ENCODE data around the gene GLI3. TPM values are rescaled to one million over a fixed set of nuclear protein-coding genes. Genes with fewer than 3 reads are reported as not detected.

Gene GLI3
- total and polyA plus RNA-seq, 2 of the 8 experiments (the other 6 are each of a cell fraction or from before 2014, with no cell fraction given) = 8.0 to 31.1 TPM

DNA sequence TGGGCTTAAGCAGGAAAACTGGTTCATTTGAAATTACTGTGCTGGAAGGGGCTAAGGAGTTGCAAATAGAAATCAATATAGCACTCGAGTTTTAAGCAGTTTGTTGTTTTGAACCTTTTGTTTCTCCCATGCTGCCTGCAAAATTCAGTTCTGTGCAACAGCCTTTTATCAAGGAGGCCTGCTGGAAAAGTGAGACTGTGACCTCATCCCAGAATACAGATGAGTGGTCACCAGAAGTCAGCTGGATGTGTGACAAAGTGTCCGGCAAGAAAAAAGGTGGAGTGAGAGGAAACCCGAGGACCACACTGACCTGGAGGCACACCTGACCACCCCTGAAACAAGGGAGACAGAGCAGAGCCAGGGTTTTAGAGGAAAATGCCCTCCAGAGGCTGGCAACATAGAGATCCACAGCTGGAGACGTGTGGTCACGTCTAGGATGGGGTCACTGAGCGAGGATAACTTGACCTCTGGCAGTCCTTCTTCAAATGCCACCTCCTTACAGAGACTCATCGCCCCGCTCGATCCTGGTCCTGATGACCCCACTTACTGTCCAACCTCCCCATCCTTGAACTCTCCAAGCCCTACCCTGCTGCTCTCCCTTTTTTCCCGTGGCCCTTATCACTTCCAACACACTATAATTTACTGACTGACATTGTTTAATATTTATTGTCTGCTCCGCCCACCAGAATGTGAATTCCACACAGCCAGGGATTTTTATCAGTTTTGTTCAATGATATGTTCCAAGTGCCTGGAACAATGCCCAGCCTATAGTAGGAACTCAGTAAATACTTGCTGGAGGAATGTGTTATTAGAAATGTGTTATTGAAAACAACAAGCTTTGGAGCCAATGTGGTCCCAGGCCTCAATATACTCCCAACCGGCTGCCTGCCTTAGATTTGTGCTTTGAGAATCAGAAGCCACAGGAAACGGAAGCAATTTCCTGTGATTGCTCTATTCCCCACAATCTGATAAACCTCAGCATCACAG, 243.8 kb downstream of the GLI3 start:
- H4K91ac ChIP-seq (replicated peaks; ENCODE audit: insufficient read length, low read length) = no peak overlapping the region
- H3K4me2 ChIP-seq (ENCODE audit: insufficient read depth in 1 of 2, low read depth in 2 of 2, low read length in 2 of 2) = no peak overlapping the region
- no peak overlapping the region for H4K8ac ChIP-seq (ENCODE audit: extremely low read depth, insufficient read depth, low read length)
- 83% methylated on average over 13 of the region's 13 CpGs; no CpG with 5 or more reads in 1 of the 2 experiments for WGBS, 2 experiments (ENCODE audit: extremely low coverage in 1 of 2, insufficient coverage in 1 of 2, insufficient read length in 1 of 2, insufficient replicate concordance in 2 of 2, low coverage in 1 of 2, low lambda C conversion rate in 2 of 2, missing lambda C conversion rate in 1 of 2)
- H3K79me2 ChIP-seq (ENCODE audit: control insufficient read depth in 1 of 2, insufficient read depth in 2 of 2, low read length in 2 of 2) = no peaks in the 10 kb centered on the region
- no peak overlapping the region for H2AK5ac ChIP-seq (ENCODE audit: low read depth, low read length)
- no peak overlapping the region for H3K56ac ChIP-seq (replicated peaks; ENCODE audit: insufficient read length, low read depth, low read length)
- H2AFZ ChIP-seq (ENCODE audit: low read length) = no peak overlapping the region
- no peak overlapping the region for H2BK5ac ChIP-seq (ENCODE audit: low read depth, low read length)
- DNase-seq (ENCODE audit: low read depth in 1 of 2, low spot score in 2 of 2) (no peak), FAIRE-seq (no peak)
- no peak overlapping the region for H2BK15ac ChIP-seq (ENCODE audit: low read length)
- no peak overlapping the region for H2BK20ac ChIP-seq (ENCODE audit: low read length)
- no peak overlapping the region for H3K4me3 ChIP-seq (ENCODE audit: extremely low read depth in 1 of 4, insufficient read depth in 2 of 4, low read depth in 3 of 4, low read length in 4 of 4)
- no peak for TF ChIP-seq PHF8 (conservative IDR thresholded peaks at IDR 0.05; ENCODE audit: low read depth, low read length)
- TF ChIP-seq SRF (IDR thresholded peaks at IDR 0.05; ENCODE audit: low read depth, low read length) = no peak
- TF ChIP-seq MAFK (IDR thresholded peaks at IDR 0.05; ENCODE audit: low read depth, low read length) = no peak
- no peak for TF ChIP-seq TEAD4 (IDR thresholded peaks at IDR 0.05; ENCODE audit: low read depth, low read length)
- TF ChIP-seq JUN (IDR thresholded peaks at IDR 0.05; ENCODE audit: low read depth, low read length) = no peak
- TF ChIP-seq TCF12 (IDR thresholded peaks at IDR 0.05; ENCODE audit: low read depth, low read length) = no peak
- no peak overlapping the region for H3K14ac ChIP-seq (ENCODE audit: insufficient read length)
- H3K27me3 ChIP-seq (replicated peaks in 1 of 4; ENCODE audit: control insufficient read depth in 3 of 4, extremely low read depth in 1 of 4, insufficient read depth in 3 of 4, low read length in 3 of 4) = no peaks in the 10 kb centered on the region
- no peak overlapping the region for H3K23ac ChIP-seq (ENCODE audit: insufficient read length)
- H3K36me3 ChIP-seq (ENCODE audit: control insufficient read depth in 2 of 4, insufficient read depth in 4 of 4, low read length in 3 of 4) = no peaks in the 10 kb centered on the region; a peak in 2 of 8 replicates
- no peak overlapping the region for H3K18ac ChIP-seq (ENCODE audit: extremely low read depth, low read length)
- H3K4ac ChIP-seq (replicated peaks; ENCODE audit: insufficient read length, low read depth, low read length) = no peak overlapping the region
- H3K9ac ChIP-seq (replicated peaks in 1 of 4; ENCODE audit: extremely low read depth in 1 of 4, low read depth in 3 of 4, low read length in 3 of 4) = no peak overlapping the region
- H3K27ac ChIP-seq (ENCODE audit: low read depth, low read length) = no peak overlapping the region
- H3K23me2 ChIP-seq (ENCODE audit: low read depth, low read length) = no peaks in the 10 kb centered on the region
- ChIA-PET POLR2A (ENCODE audit: partially characterized antibody) (no interaction called here), CTCF (ENCODE audit: partially characterized antibody) (interaction anchor here (0.9 to 1.3 kb wide), 2 partner anchors 9 to 14 kb away, joined by 3 read pairs; no protein-coding TSS in a partner anchor)
- H4K20me1 ChIP-seq (replicated peaks in 1 of 2; ENCODE audit: control insufficient read depth in 1 of 2, insufficient read depth in 2 of 2, low read length in 2 of 2) = no peaks in the 10 kb centered on the region
- H4K5ac ChIP-seq (ENCODE audit: insufficient read length, low read depth, low read length) = no peak overlapping the region
- H3K79me1 ChIP-seq (ENCODE audit: low read depth, low read length) = no peaks in the 10 kb centered on the region
- no peaks in the 10 kb centered on the region for H3K9me3 ChIP-seq (ENCODE audit: insufficient read depth in 2 of 2, low read depth in 1 of 2, low read length in 1 of 2)
- no peak overlapping the region for H2BK120ac ChIP-seq (replicated peaks; ENCODE audit: low read depth, low read length)
- H3K4me1 ChIP-seq (replicated peaks in 1 of 4; ENCODE audit: control insufficient read depth in 3 of 4, insufficient read depth in 4 of 4, low read length in 3 of 4) = no peaks in the 10 kb centered on the region; a peak in 1 of 7 replicates
- no peak overlapping the region for H2BK12ac ChIP-seq (ENCODE audit: low read depth, low read length)
